HUDEP-2 (cell line): ENCODE results near the gene CENPV.
A peak's percentile ranks its signal among the peaks of the same experiment; 100 is the strongest.
"Not testable (repeated sequence)": the region's sequence is repeated elsewhere in the genome, so short reads cannot be mapped to it uniquely, and the experiment has no call there.

Experiments used
- DNase-seq, 76 experiments: peaks; one replicate each; lab custom pipeline; 2025; ENCODE audit not compliant: unreplicated experiment in 76 of 76; lab: John Stamatoyannopoulos, UW

Gene CENPV

DNA sequence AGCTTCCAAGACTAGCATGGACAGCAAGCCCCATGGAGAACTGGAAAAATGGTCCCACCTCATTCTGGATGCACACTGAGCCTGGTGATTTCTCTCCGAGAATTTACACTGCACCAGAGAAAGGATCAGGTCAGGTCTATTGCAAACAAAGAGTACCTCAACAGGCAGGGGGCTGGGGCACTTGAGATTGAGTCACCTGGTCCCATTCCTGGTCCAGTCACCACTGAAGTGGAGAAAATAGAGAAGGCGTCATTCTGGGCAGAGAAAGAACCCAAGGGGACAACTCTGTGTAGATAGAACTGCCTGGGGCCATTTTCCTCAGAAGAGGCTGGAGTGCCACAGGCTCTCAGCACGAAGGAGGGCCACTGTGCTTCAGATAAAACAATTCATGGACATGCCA lies 38.4 kb downstream of the CENPV start:
- DNase-seq = no peak

DNA sequence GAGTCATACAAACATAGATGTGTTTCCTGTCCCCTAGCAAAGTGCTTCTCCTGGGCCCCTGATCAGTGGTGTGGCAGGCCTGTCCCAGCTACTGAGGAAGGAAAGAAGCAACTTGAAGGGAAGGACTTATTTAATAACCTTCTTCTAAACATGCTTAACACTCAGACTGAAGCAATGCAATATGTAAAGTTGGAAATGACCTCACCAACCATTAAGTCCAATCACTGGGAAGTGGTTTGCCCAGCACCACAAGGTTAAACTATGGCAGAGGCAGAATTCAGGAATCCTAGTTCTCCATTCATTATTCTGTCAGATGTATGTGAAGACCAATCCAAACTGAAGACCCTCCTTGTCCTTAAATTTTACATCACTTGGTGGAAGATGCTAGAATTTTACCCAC lies 39.1 kb downstream of the CENPV start:
- DNase-seq = no peak

DNA sequence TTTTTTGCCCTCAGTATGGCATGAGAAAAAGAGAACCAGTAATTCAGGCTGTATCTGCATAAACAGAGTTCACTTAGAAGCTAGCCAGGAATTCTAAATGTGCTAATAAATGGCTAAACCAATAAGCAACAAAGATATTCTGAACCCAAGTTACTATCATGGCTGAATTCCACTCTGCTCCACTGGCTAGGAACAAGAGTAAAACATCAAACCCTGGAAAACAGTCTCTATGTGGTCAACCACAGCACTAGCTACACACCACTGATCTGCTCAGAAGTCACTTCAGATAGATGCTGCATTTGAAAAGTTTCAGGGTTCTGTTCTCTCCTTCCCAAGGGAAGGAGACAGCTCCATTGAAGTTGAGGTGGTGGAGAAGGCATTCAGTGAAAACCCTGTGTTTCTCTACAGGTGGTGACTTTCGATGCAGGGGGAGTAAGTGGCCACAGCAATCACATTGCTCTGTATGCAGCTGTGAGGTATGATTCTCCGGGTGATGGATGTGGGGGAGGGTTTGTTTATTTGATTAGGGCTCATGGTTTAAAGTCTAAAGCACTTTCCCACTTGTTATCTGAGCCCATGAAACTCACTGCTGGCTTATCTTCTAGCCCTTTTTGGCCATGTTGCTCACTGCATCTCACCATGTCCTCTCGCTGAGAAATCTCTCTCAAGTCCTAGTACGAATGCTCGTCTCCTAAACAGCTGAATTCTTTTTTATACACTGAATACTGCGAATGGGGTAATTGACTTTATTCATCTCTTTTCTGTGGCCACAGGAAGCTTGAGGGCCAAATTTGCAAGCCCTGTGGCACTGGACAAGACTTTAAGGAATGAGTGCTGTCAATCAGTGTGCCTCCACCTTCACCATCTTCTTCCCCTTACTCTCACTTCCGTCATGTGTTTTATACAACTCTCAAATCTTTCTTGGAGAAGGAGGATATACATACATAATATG lies 39.9 kb downstream of the CENPV start:
- peak in 37 of 76 experiments; percentile 9 to 79 (median 30) for DNase-seq

DNA sequence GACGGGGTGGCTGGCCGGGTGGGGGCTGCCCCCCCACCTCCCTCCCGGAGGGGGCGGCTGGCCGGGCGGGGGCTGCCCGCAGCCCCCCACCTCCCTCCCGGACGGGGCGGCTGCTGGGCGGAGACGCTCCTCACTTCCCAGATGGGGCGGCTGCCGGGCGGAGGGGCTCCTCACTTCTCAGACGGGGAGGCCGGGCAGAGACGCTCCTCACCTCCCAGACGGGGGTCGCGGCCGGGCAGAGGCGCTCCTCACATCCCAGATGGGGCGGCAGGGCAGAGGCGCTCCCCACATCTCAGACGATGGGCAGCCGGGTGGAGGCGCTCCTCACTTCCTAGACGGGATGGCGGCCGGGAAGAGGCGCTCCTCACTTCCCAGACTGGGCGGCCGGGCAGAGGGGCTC lies 41.2 kb downstream of the CENPV start:
- not testable (repeated sequence) for DNase-seq

DNA sequence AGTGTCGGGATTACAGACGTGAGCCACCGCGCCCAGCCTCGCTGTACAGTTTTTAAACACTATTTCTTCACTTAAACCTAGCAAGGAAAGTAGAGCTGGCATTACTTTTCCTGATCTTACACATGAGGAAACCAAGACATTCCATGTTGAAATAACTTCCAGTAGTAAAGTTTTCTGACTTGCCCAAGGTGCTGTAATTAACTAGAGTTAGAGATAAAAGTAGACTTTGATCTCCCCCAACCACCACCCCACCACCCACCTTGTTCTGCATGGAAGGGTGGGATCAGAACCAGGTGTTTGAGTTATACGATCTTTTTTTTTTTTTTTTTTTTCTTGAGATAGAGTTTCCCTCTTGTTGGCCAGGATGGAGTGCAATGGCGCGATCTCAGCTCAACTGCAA lies 47.1 kb downstream of the CENPV start:
- no peak for DNase-seq

DNA sequence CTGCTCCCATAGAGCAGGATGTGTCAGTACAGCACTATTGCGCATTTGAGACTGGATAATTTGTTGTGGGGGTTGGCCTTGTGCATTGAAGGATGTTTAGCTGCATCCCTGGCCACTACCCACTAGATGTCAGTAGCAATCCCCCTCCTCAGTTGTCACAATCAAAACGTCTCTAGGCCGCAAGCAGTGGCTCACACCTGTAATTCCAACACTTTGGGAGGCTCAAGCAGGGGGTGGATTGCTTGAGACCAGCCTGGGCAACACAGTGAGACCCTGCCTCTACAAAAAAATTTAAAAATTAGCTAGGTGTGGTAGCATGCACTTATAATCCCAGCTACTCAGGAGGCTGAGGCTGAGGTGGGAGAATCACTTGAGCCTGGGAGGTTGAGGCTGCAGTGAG lies 48.4 kb downstream of the CENPV start:
- DNase-seq = peak in 2 of 76 experiments; percentile 7 to 16

DNA sequence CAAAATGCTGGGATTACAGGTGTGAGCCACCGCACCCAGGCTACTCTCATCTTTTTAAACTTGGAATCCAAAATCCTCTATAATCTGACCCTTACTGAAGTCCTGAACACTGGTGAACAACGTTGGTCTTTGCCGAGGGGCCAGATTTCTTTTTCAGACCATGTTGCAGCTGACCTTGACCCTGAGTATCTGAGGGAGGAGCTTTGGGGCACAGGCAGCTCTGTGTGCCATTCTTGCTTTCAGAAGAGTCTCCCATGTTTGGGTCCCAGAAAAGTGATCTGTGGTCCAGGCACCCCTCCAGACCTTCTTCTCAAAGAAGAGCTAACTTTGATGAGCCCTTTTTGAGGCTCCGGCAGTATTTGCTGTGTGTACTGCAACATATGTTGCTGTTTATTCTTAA lies 50.4 kb downstream of the CENPV start:
- DNase-seq = no peak

DNA sequence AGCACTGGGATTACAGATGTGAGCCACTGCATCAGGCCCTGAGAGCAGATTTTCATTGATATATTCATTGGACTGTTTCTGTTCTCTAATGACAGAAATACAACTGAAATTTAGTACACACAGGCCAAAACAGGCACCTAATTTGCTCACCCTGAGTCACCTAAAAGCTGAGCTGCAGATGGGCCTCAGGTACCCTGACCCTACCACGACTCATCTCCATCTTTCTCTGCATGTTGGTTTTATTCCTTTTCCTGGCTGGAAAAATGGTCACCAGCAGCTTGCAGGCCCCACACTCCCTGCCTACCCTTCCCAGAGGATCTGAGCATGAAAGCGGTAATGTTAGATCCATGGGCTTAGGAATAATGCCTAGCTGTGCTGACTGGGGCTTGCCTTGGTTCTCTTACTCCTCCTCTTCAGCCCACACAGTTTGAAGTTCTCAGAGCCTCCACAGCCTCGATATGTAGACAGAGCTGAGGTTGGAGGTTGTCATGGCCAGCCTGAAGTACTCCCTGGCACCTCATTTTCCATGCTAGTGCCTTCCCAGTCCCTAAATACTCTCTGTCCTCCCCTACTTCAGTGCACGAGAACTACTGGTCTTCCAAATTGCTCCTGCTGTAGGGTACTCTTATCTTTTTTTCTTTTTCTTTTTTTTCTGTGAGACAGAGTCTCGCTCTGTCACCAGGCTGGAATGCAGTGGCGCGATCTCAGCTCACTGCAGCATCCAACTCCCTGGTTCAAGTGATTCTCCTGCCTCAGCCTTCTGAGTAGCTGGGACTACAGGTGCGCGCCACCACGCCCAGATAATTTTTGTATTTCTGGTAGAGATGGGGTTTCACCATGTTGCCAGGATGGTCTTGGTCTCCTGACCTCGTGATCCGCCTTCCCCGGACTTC lies 51.1 kb downstream of the CENPV start:
- DNase-seq = no peak

DNA sequence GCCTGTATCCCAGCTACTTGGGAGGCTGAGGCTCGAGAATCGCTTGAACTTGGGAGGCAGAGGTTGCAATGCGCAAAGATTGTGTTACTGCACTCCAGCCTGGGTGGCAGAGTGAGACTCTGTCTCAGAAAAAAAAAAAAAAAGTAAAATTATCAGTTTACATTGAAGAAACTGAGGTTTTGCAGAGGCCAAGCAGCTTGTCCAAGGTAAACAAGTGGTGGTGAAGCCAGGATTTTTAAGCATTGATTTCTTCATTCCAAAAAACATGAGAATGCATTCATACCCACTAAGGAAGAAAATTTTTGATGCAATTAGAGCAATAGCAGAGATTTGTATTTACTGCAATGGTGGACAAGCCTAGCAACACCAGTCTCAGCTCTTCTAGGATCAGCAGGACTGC lies 52.7 kb downstream of the CENPV start:
- no peak for DNase-seq

DNA sequence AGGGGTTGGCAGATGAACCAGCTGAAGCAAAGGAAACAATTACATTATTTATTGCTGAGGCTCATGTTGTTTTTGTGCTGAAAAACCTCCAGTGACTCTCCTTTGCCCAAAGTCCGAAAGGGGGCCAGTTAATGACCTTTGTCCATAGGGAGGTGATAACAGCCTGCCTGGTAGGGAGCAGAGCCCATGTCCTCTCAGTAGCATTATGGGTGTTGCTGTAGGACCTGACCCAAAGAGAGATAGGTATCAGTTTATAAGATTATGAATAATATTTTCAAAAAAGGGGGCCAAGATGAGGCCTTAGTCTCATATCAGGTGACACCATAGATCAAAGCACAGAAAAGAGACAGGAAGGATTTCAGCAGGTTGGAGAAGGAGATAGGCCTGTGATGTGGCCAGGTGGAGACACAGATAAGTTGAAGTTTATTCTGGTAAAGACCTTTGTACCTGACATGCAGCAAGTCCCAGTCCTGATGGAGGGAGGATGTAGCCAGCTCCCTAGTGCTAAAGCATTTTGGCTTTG lies 55.1 kb downstream of the CENPV start:
- no peak for DNase-seq

DNA sequence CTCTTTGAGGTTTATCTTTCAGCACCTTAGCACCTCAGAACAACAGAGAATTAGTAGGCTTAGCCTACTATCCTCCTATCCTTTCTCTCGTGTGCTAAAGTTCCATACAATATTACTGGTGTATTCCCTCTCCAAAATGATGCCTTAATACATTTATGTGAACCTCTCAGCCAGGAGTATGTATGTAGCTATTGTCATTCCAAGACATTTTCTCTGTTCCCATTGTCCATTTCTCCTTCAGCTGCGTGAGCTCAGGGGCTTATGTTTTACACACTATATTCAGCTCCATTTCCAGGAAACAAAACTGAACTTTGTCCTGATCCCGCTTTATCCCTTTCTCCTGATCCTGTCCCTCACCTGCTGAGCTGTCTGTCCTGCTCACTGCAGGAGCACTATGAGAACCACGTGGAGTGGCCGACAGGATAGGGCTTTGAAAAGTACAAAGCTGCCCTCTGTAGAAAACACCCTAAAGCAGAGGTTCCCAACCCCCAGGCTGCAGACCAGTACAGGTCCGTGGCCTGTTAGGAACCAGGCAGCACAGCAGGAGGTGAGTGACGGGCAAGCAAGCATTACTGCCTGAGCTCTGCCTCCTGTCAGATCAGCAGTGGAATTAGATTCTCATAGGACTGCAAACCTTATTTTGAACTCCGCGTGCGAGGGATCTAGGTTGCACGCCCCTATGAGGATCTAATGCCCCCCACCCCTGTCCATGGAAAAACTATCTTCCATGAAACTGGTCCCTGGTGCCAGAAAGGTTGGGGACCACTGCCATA lies 55.7 kb downstream of the CENPV start:
- DNase-seq = no peak

DNA sequence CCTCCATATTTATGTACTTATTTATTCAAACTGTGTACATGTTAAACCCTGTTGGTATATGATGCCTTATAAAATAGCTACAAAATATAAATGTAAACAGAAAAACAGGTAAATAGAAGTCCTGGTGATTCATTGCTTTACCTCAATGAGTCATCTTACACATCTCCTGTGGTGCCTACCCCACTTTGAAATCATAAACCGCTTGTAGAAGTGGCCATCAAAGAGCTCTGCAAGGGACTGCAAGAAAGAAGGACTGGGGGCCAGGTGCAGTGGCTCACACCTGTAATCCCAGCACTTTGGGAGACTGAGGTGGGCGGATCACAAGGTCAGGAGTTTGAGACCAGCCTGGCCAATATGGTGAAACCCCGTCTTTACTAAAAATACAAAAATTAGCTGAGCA lies 57.2 kb downstream of the CENPV start:
- DNase-seq = not testable (repeated sequence)

DNA sequence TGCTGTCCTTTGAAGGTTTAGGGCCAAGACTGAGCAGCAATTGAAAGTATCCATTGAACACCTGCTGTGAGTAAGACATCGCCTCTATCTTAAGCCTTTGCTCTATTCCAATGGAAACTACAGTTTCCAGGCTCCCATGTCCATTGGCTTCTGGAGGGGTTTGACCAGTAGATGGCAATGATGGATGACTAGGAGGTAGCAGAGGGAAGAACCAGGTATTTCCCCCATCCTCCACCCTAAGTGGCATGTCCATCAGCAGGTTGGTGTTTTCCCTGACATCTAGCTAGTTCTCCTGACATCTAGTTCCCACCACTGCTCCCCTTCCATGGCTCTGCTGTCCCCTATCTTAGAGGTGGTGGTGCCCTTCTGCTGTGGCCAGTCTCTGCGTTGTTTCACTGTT lies 58.7 kb downstream of the CENPV start:
- no peak for DNase-seq

DNA sequence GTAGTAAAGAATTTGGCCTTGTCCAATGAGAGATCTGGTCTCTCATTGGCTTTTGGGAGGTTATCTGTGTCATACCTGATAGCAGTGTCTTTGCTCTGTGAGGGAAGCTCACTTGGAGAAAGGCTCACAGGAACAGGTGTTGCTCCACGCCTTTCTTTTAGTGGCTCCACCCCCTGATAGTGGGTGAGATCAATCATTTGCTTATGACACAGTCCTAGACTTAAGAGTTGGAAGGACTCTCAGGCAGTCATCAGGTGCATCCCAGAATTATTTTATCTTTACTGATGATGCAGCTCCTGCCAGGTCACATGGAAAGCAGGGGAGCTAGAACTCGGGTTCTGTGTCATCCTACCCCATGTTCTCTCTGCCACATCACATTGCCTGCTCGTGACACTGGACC lies 59.3 kb downstream of the CENPV start:
- no peak for DNase-seq
